Sigmoid colon (tissue), 7 donors: ENCODE data around the gene COX6B2. TPM values are rescaled to one million over a fixed set of nuclear protein-coding genes. Genes with fewer than 3 reads are reported as not detected.

Experiments used
- DNase-seq: peaks from one replicate; pipeline ENCODE4 v3.0.0-alpha.2; 2019
- H3K27ac ChIP-seq, 4 donors: fragments of 200-600 bp; sonication (generic); one replicate each; pipeline ENCODE4 v1.5.1; 2016 to 2019; ENCODE audit warnings: mild to moderate bottlenecking in 1 of 4
- H3K27me3 ChIP-seq, 3 donors: fragments of 200-600 bp; sonication (generic); one replicate each; pipeline ENCODE4 v1.5.1; 2019; ENCODE audit warnings: mild to moderate bottlenecking in 1 of 3
- H3K36me3 ChIP-seq, 4 donors: fragments of 200-600 bp; sonication (generic); one replicate each; pipeline ENCODE4 v1.5.1; 2016 to 2019
- H3K4me1 ChIP-seq, 4 donors: fragments of 200-600 bp; sonication (generic); one replicate each; pipeline ENCODE4 v1.5.1; 2017 to 2019
- H3K4me3 ChIP-seq, 4 donors: fragments of 200-600 bp; sonication (generic); one replicate each; pipeline ENCODE4 v1.5.1; 2017 to 2019; ENCODE audit warnings: mild to moderate bottlenecking in 2 of 4, moderate library complexity in 1 of 4
- H3K9me3 ChIP-seq, 4 donors: fragments of 200-600 bp in 3 of 4; sonication (generic) in 3 of 4; one replicate each; pipeline versions ENCODE4 v1.5.1 to v1.6.1; 2013 to 2019
- EP300 ChIP-seq, 4 donors: sonication (generic); formaldehyde crosslinking; IDR thresholded peaks; one replicate each; pipeline ENCODE4 v1.6.1; 2017; ENCODE audit warnings: antibody characterized with exemption in 4 of 4
- POLR2A ChIP-seq, 2 donors: fragments of 450-650 bp; IDR thresholded peaks; one replicate each; pipeline ENCODE4 v1.6.1; 2016; ENCODE audit warnings: antibody characterized with exemption in 2 of 2, mild to moderate bottlenecking in 2 of 2, moderate library complexity in 2 of 2
- POLR2AphosphoS5 ChIP-seq, 4 donors: sonication (generic); formaldehyde crosslinking; IDR thresholded peaks; one replicate each; pipeline ENCODE4 v1.6.1; 2017; ENCODE audit warnings: antibody characterized with exemption in 4 of 4
- WGBS, 2 donors: extraction: QIAGEN DNeasy Blood & Tissue Kit; methylation state at CpG; one replicate each; pipeline ENCODE4 v1.1.7; 2013; 5-methylcytosine and 5-hydroxymethylcytosine counted together
- intact Hi-C: fragments of 100-400 bp; cut with DNase I; formaldehyde crosslinking; loops from one replicate; pipeline ENCODE4 v1.15.1; 2023
- polyA plus RNA-seq, 3 donors: library from polyadenylated mRNA; stranded (reverse); fragments of 200-250 nt; gene quantifications; one replicate each; pipeline ENCODE4 v1.2.3, GENCODE V29; 2013
- total RNA-seq, 4 donors: library from RNA; depleted of rRNA; stranded (reverse); fragments of >200 nt; gene quantifications; one replicate each; pipeline ENCODE4 v1.1.0, GENCODE V29; 2016
- TF ChIP-seq, protein P1 (sequence below), 4 experiments: fragments of 450-650 bp in 3 of 4; fragments of 200-600 bp in 1 of 4; IDR thresholded peaks; one replicate each; pipeline ENCODE4 v1.5.1; 2016 to 2019; ENCODE audit warnings: antibody characterized with exemption in 4 of 4, mild to moderate bottlenecking in 3 of 4, moderate library complexity in 2 of 4
- donor health status: healthy with polysubstance abuse.
- donor health status: Bipolar disorder and iron deficiency.
- donor health status: healthy.

Gene COX6B2
- total and polyA plus RNA-seq, 7 donors = 0.16 to 3.8 (median 0.99) TPM; not detected in 3

DNA sequence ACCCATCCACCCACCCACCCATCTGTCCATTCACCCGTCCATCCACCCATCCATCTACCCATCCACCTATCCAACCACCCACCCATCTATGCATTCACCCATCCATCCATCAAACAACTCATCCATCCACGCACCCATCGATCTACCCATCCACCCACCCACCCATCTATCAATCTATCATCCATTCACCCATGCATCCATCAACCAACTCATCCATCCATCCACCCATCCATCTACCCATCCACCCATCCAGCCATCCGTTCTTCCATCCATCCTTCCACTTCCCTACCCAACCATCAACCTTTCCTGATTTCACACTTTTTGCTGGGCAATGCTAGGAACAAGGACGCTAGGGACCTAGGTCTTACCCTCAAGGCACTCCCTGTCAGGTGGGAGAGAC is 27.5 kb upstream of the COX6B2 start:
- TF ChIP-seq, protein P1, sequence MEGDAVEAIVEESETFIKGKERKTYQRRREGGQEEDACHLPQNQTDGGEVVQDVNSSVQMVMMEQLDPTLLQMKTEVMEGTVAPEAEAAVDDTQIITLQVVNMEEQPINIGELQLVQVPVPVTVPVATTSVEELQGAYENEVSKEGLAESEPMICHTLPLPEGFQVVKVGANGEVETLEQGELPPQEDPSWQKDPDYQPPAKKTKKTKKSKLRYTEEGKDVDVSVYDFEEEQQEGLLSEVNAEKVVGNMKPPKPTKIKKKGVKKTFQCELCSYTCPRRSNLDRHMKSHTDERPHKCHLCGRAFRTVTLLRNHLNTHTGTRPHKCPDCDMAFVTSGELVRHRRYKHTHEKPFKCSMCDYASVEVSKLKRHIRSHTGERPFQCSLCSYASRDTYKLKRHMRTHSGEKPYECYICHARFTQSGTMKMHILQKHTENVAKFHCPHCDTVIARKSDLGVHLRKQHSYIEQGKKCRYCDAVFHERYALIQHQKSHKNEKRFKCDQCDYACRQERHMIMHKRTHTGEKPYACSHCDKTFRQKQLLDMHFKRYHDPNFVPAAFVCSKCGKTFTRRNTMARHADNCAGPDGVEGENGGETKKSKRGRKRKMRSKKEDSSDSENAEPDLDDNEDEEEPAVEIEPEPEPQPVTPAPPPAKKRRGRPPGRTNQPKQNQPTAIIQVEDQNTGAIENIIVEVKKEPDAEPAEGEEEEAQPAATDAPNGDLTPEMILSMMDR (IDR thresholded peaks at IDR 0.05) = no peak
- TF ChIP-seq POLR2AphosphoS5 (IDR thresholded peaks at IDR 0.05) = no peak
- no peak for TF ChIP-seq EP300 (IDR thresholded peaks at IDR 0.05)
- TF ChIP-seq POLR2A (IDR thresholded peaks at IDR 0.05) = no peak
- Histone ChIP-seq H3K4me1 (peaks cover 0 to 30% (median 26%) of the 10 kb centered on the region in 4 donors), H3K36me3 (peaks cover 0 to 2% (median 0%) of the 10 kb centered on the region in 4 donors), H3K9me3 (no peaks in the 10 kb centered on the region), H3K27me3 (peaks cover under 1 to 11% (median 8%) of the 10 kb centered on the region in 3 donors), H3K4me3 (no peak overlapping the region), H3K27ac (no peak overlapping the region)
- WGBS, 2 donors = 96 to 97% methylated on average over 5 of the region's 5 CpGs
- intact Hi-C loops = no loop called here
- no peak for DNase-seq

- H3K4me3 ChIP-seq = no peak overlapping the region
- DNase-seq = no peak
- H3K36me3 ChIP-seq = no peaks in the 10 kb centered on the region
- WGBS, 2 donors = 69 to 73% methylated on average over 11 of the region's 11 CpGs
- H3K4me1 ChIP-seq = peaks cover 0 to 16% (median 12%) of the 10 kb centered on the region in 4 donors
- intact Hi-C loops = no loop called here
- TF ChIP-seq POLR2AphosphoS5 (IDR thresholded peaks at IDR 0.05) = no peak
- TF ChIP-seq EP300 (IDR thresholded peaks at IDR 0.05) = no peak
- no peak for TF ChIP-seq POLR2A (IDR thresholded peaks at IDR 0.05)
- TF ChIP-seq, protein P1 (IDR thresholded peaks at IDR 0.05) = no peak
- peaks cover 20 to 40% (median 29%) of the 10 kb centered on the region in 3 donors for H3K27me3 ChIP-seq
- no peaks in the 10 kb centered on the region for H3K9me3 ChIP-seq
- no peak overlapping the region for H3K27ac ChIP-seq
Measured at GRCh38 chr19:55379174-55379573, 24.7 kb upstream of the COX6B2 start.

DNA sequence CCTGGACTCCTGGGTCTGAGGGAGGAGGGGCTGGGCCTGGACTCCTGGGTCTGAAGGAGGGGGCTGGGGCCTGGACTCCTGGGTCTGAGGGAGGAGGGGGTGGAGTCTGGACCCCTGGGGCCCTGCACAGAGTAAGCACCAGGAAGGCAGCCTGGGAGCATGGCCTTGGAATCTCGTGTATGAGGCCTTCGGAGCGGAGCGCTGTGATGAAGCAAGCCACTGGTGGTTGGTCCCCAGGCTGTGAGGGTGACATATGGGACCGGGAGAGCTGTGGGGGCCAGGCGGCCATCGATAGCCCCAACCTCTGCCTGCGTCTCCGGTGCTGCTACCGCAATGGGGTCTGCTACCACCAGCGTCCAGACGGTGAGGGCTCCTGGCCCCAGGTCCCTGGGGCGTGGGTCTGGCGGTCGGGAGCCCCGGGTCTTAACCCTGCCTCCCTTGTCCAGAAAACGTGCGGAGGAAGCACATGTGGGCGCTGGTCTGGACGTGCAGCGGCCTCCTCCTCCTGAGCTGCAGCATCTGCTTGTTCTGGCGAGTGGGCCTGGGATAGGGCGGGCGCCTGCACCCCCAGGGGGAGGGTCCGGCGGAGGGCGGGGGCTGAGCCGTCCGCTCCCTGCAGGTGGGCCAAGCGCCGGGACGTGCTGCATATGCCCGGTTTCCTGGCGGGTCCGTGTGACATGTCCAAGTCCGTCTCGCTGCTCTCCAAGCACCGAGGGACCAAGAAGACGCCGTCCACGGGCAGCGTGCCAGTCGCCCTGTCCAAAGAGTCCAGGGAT is 23.0 kb upstream of the COX6B2 start:
- Histone ChIP-seq H3K36me3 (no peaks in the 10 kb centered on the region), H3K9me3 (no peaks in the 10 kb centered on the region), H3K27ac (no peak overlapping the region), H3K4me3 (no peak overlapping the region), H3K27me3 (peaks cover 33 to 56% (median 45%) of the 10 kb centered on the region in 3 donors), H3K4me1 (peaks cover 0 to 13% (median 7%) of the 10 kb centered on the region in 4 donors)
- 50 to 75% methylated on average over 43 of the region's 43 CpGs for WGBS, 2 donors
- no peak for DNase-seq
- TF ChIP-seq, protein P1 (IDR thresholded peaks at IDR 0.05) = no peak
- intact Hi-C loops = no loop called here

- peaks cover 0 to 13% (median 7%) of the 10 kb centered on the region in 4 donors for H3K4me1 ChIP-seq
- intact Hi-C loops = no loop called here
- H3K36me3 ChIP-seq = no peaks in the 10 kb centered on the region
- WGBS, 2 donors = 23 to 53% methylated on average over 21 of the region's 21 CpGs
- no peak for TF ChIP-seq POLR2A (IDR thresholded peaks at IDR 0.05)
- TF ChIP-seq EP300 (IDR thresholded peaks at IDR 0.05) = no peak
- TF ChIP-seq POLR2AphosphoS5 (IDR thresholded peaks at IDR 0.05) = no peak
- TF ChIP-seq, protein P1 (IDR thresholded peaks at IDR 0.05) = no peak
- no peak for DNase-seq
- no peak within 1 kb of the TSS for H3K4me3 ChIP-seq
- no peaks in the 10 kb centered on the region for H3K9me3 ChIP-seq
- peaks cover 41 to 68% (median 57%) of the 10 kb centered on the region in 3 donors for H3K27me3 ChIP-seq
- no peak within 1 kb of the TSS for H3K27ac ChIP-seq
Measured at GRCh38 chr19:55376241-55376933, 21.9 kb upstream of the COX6B2 start, which contains the start of gene TMEM190. Gene TMEM190 (plus strand): TSS chr19:55376826. CDS start chr19:55376854, 28 bp downstream.
